Bronchial smooth muscle cell (primary cell): ENCODE data around the gene ZBTB11. TPM values are rescaled to one million over a fixed set of nuclear protein-coding genes. Genes with fewer than 3 reads are reported as not detected.

ENCODE experiments used
- total RNA-seq: library from RNA; depleted of rRNA; stranded (reverse); fragments of >200 nt; gene quantifications from 2 replicates; pipeline ENCODE4 v1.2.1, GENCODE V29; 2014

The ZBTB11 gene, protein sequence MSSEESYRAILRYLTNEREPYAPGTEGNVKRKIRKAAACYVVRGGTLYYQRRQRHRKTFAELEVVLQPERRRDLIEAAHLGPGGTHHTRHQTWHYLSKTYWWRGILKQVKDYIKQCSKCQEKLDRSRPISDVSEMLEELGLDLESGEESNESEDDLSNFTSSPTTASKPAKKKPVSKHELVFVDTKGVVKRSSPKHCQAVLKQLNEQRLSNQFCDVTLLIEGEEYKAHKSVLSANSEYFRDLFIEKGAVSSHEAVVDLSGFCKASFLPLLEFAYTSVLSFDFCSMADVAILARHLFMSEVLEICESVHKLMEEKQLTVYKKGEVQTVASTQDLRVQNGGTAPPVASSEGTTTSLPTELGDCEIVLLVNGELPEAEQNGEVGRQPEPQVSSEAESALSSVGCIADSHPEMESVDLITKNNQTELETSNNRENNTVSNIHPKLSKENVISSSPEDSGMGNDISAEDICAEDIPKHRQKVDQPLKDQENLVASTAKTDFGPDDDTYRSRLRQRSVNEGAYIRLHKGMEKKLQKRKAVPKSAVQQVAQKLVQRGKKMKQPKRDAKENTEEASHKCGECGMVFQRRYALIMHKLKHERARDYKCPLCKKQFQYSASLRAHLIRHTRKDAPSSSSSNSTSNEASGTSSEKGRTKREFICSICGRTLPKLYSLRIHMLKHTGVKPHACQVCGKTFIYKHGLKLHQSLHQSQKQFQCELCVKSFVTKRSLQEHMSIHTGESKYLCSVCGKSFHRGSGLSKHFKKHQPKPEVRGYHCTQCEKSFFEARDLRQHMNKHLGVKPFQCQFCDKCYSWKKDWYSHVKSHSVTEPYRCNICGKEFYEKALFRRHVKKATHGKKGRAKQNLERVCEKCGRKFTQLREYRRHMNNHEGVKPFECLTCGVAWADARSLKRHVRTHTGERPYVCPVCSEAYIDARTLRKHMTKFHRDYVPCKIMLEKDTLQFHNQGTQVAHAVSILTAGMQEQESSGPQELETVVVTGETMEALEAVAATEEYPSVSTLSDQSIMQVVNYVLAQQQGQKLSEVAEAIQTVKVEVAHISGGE
- total RNA-seq, result 15.8 and 16.2 TPM in 2 replicates

DNA sequence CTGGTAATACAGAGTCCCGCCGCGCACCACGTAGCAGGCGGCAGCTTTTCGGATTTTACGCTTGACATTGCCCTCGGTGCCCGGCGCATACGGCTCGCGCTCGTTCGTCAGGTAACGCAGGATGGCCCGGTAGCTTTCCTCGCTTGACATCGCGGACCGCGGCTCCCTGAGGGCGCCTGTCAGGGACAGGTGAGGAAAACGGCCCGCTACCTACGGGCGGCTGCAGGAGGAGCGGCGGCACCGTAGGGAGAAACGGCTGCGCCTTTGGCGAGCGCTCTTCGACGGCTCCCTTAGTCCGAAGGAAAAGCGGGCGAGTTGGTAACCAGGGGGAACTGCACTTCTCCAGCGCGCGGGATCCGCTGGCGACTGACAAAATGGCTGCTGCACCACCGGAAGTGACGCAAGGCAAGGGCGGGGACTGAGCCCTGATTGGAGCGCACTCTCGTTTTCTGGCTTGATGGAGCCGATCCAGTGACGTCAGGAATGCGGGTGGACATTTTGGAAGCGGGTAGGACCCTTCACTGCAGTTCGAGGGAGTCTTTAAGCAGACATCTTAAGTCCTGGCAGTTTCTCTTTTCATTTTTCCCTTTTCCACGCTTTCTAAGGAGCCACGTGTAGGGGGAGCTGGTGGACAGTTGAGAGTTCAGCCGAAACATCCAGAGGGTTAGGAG is at the start of gene ZBTB11:
ZBTB11 (minus strand) TSS at position 368 of the 671 bp plus-strand sequence; CDS start at position 150, 218 bp downstream.

DNA sequence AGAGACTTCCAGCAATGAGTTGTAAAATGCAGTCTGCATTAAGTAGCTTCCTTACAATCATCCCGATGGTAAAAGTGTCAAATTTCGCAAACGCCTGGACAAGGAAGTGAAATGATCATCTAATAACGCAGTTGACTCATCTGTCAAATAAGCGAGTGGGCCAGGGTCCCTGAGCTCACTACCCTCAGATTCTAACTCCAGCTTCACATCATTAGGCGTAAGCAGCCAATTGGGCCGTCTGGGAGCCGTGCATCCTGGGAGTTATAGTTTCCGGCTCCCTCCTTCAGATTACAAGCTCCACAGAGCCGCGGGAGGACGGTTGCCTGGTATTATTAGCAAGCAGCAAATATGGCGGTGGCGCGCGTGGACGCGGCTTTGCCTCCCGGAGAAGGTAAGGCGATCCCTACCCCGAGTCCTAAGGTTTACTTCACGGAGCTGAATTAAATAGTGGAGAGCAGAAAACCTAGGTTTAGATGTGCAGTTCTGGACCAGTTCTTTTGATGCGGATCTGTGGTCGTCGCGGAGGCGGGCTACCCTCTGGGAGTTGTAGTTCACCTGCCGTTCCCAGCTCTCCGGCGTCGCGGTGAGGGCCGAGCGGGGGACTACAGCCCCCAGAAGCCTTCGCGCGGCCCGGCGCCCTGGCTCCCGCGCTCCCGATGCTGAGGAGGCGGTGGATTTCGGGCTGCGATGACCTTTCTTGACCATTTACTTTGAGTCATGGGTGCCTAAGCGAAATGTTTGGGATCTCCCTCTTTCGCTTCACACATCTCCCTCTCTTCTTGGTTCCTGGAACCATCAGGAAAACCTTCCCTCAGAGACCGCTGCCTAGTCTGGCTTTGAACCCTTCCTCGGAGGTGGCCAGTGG is 47.6 kb upstream of the ZBTB11 start, which contains the start of gene CEP97:
CEP97 (plus strand) TSS at position 286 of the 865 bp plus-strand sequence; CDS start at position 349, 63 bp downstream.

Other genes starting within 250 kb of the ZBTB11 start
- gene SENP7, start 163.9 kb downstream of the ZBTB11 start, total RNA-seq, result 14.0 and 17.2 TPM in 2 replicates
- 10.0 and 21.6 TPM in 2 replicates for gene TRMT10C, start 115.3 kb downstream of the ZBTB11 start, total RNA-seq
- gene PCNP, start 103.0 kb downstream of the ZBTB11 start, total RNA-seq, result 52.7 and 103 TPM in 2 replicates
- 1,287 and 2,144 TPM in 2 replicates for gene RPL24, start 9.6 kb upstream of the ZBTB11 start, total RNA-seq
- gene CEP97, start 47.5 kb upstream of the ZBTB11 start, total RNA-seq, result 8.7 and 10.1 TPM in 2 replicates
- 16.0 and 18.9 TPM in 2 replicates for gene NXPE3, start 102.1 kb upstream of the ZBTB11 start, total RNA-seq
- 14.6 and 15.1 TPM in 2 replicates for gene NFKBIZ, start 172.4 kb upstream of the ZBTB11 start, total RNA-seq